H1 (cell line): ENCODE results near the gene CADM2. TPM values are rescaled to one million over a fixed set of nuclear protein-coding genes. Genes with fewer than 3 reads are reported as not detected.

Source experiments
- BACH1 ChIP-seq: IDR thresholded peaks from 2 replicates; pipeline ENCODE4 v1.6.1; 2012; ENCODE audit warnings: low read length, improper control_type of control experiment
- CBX5 ChIP-seq: fragments of 300-800, 300-1000 bp; sonication (generic); IDR thresholded peaks from 2 replicates; pipeline ENCODE4 v1.7.1; 2016; ENCODE audit warnings: antibody characterized with exemption, low read length, low read depth
- CEBPB ChIP-seq: IDR thresholded peaks from 2 replicates; pipeline ENCODE4 v1.6.1; 2012; ENCODE audit warnings: low read depth, low read length
- CHD7 ChIP-seq: fragments of 300-600 bp; sonication (generic); IDR thresholded peaks from 2 replicates; pipeline ENCODE4 v1.7.1; 2012; ENCODE audit warnings: low read length, moderate library complexity, mild to moderate bottlenecking, inconsistent platforms; ENCODE audit not compliant: insufficient replicate concordance
- HDAC6 ChIP-seq: IDR thresholded peaks from one replicate; pipeline ENCODE4 v1.7.1; 2012; ENCODE audit warnings: low read depth, mild to moderate bottlenecking, inconsistent platforms, low read length, moderate library complexity
- NRF1 ChIP-seq: IDR thresholded peaks from 2 replicates; pipeline ENCODE4 v1.6.1; 2011; ENCODE audit warnings: mild to moderate bottlenecking, low read depth, low read length, improper control_type of control experiment
- POLR2A ChIP-seq, 2 experiments: IDR thresholded peaks; 1 replicate in 1 of 2; 2 replicates in 1 of 2; pipeline ENCODE4 v1.6.1; 2011; ENCODE audit warnings: low read depth in 2 of 2, low read length in 2 of 2, mild to moderate bottlenecking in 2 of 2; ENCODE audit errors: control extremely low read depth in 1 of 2
- RXRA ChIP-seq: IDR thresholded peaks from 2 replicates; pipeline ENCODE4 v1.6.1; 2011; ENCODE audit warnings: low read depth, mild to moderate bottlenecking, low read length, moderate library complexity; ENCODE audit not compliant: insufficient read depth
- SP4 ChIP-seq: IDR thresholded peaks from 2 replicates; pipeline ENCODE4 v1.6.1; 2012; ENCODE audit warnings: low read length, inconsistent platforms
- SUZ12 ChIP-seq: fragments of 200-600 bp; sonication (generic); IDR thresholded peaks from 2 replicates; pipeline ENCODE4 v1.6.1; 2012; ENCODE audit warnings: mild to moderate bottlenecking, inconsistent platforms, low read length, moderate library complexity, mixed read lengths
- polyA plus RNA-seq, 7 experiments: library from polyadenylated mRNA; depleted of rRNA in 3 of 7; stranded (reverse) in 5 of 7; unstranded in 2 of 7; fragments of >200 nt in 5 of 7; fragments of 200-250 nt in 2 of 7; gene quantifications; 1 replicate in 5 of 7; 2 replicates in 1 of 7; 4 replicates in 1 of 7; pipeline versions ENCODE4 v1.2.1 to v1.2.3, GENCODE V29; 2011 to 2013; ENCODE audit warnings: missing spikeins in 2 of 7, mixed read lengths in 2 of 7
- total RNA-seq: library from RNA; stranded (reverse); fragmentation: NEBNext Ultra II Directional; extraction: Animal tissue kit (Norgen Biotek cat#: 25700); gene quantifications from 2 replicates; pipeline ENCODE4 v1.2.1, GENCODE V29; 2021

Gene CADM2
- total and polyA plus RNA-seq, 2 of the 8 experiments (the other 6 are each of a cell fraction or from before 2014, with no cell fraction given), result 14.9 to 20.9 TPM

- TF ChIP-seq CHD7, result no peak
- no peak for TF ChIP-seq HDAC6
- no peak for TF ChIP-seq CEBPB
- TF ChIP-seq POLR2A (IDR thresholded peaks at IDR 0.05; ENCODE audit: control extremely low read depth in 1 of 2, low read depth in 2 of 2, low read length in 2 of 2), result no peak
- no peak for TF ChIP-seq NRF1
- TF ChIP-seq SUZ12, result no peak
- TF ChIP-seq SP4, result no peak
- no peak for TF ChIP-seq BACH1
- no peak for TF ChIP-seq RXRA
- no peak for TF ChIP-seq CBX5
Observed at GRCh38 chr3:84978843-84979242, 20.1 kb downstream of the CADM2 start (continued).
